HepG2 (cell line): ENCODE results near the gene EPB41L1. TPM values are rescaled to one million over a fixed set of nuclear protein-coding genes. Genes with fewer than 3 reads are reported as not detected.

Experiments used
- ATAC-seq: fragments of 200-7000 bp; cut with Tn5 transposase; 3 replicates; pipeline ENCODE4 v1.9.1; 2020; ENCODE audit warnings: mild to moderate bottlenecking, moderate library complexity
- BruUV-seq: library from RNA; stranded (reverse); fragments of 400-500 nt; replicated peaks from 2 replicates; lab custom pipeline; 2021; lab: Mats Ljungman, UMichigan
- CTCF ChIA-PET: fragments of 300-600 bp; formaldehyde crosslinking; extraction: SDS; loops from one replicate; lab custom pipeline; 2021; ENCODE audit warnings: low total read pairs, inconsistent platforms, low intra/inter-chr PET ratio; lab: Yijun Ruan, JAX
- POLR2A ChIA-PET: fragments of 350-600 bp; sonication (Branson Sonifier 250); formaldehyde crosslinking; loops from one replicate; lab custom pipeline; 2020; ENCODE audit warnings: antibody characterized with exemption, inconsistent platforms; lab: Yijun Ruan, JAX
- DNase-seq: peaks from one replicate; pipeline ENCODE4 v3.0.0-alpha.2; 2015; ENCODE audit warnings: low spot score
- FAIRE-seq: peaks from 3 replicates; lab custom pipeline; 2011; peaks lifted over from hg19 to GRCh38; lab: Jason Lieb, UNC
- H2AFZ ChIP-seq: one replicate; pipeline ENCODE4 v1.6.1; 2011; ENCODE audit warnings: low read length, inconsistent platforms
- H3K27ac ChIP-seq: fragments of 300-600 bp; 3 replicates; pipeline ENCODE4 v1.8.0; 2011; ENCODE audit warnings: mixed run types, mild to moderate bottlenecking, mixed read lengths, low read length, inconsistent platforms; ENCODE audit not compliant: insufficient read depth; ENCODE audit errors: extremely low read length
- H3K27me3 ChIP-seq, 2 experiments: fragments of 200-600 bp in 1 of 2; 2 replicates in 1 of 2; 3 replicates in 1 of 2; pipeline versions ENCODE4 v1.6.0 to v1.8.0; 2011; ENCODE audit warnings: low read length in 2 of 2, mild to moderate bottlenecking in 2 of 2, moderate library complexity in 2 of 2, inconsistent platforms in 1 of 2; ENCODE audit not compliant: insufficient read depth in 2 of 2, control insufficient read depth in 1 of 2
- H3K36me3 ChIP-seq, 2 experiments: fragments of 200-600 bp in 1 of 2; replicated peaks in 1 of 2; 2 replicates in 1 of 2; 3 replicates in 1 of 2; pipeline versions ENCODE4 v1.5.1 to v1.8.0; 2011; ENCODE audit warnings: low read length in 2 of 2, inconsistent platforms in 1 of 2; ENCODE audit not compliant: insufficient read depth in 2 of 2, control insufficient read depth in 1 of 2
- H3K4me1 ChIP-seq: 2 replicates; pipeline ENCODE4 v1.5.1; 2012; ENCODE audit warnings: low read length, inconsistent platforms; ENCODE audit not compliant: insufficient read depth
- H3K4me2 ChIP-seq: 2 replicates; pipeline ENCODE4 v1.6.0; 2011; ENCODE audit warnings: low read depth, low read length, inconsistent platforms
- H3K4me3 ChIP-seq, 3 experiments: fragments of 200-600 bp in 1 of 3; sonication (generic), shearing (Covaris generic) in 1 of 3; replicated peaks in 1 of 3; 2 replicates each; pipeline ENCODE4 v1.5.1; 2011 to 2016; ENCODE audit warnings: low read length in 3 of 3, inconsistent platforms in 2 of 3, low read depth in 2 of 3, mild to moderate bottlenecking in 2 of 3, control low read depth in 1 of 3, mixed read lengths in 1 of 3; ENCODE audit not compliant: insufficient read depth in 1 of 3
- H3K79me2 ChIP-seq: one replicate; pipeline ENCODE4 v1.6.1; 2011; ENCODE audit warnings: low read length, inconsistent platforms; ENCODE audit not compliant: insufficient read depth
- H3K9ac ChIP-seq: 2 replicates; pipeline ENCODE4 v1.6.0; 2011; ENCODE audit warnings: mild to moderate bottlenecking, low read depth, low read length, inconsistent platforms; ENCODE audit not compliant: insufficient read depth
- H3K9me3 ChIP-seq: 2 replicates; pipeline ENCODE4 v1.5.1; 2012; ENCODE audit warnings: mild to moderate bottlenecking, low read length
- H4K20me1 ChIP-seq: 2 replicates; pipeline ENCODE4 v1.6.0; 2011; ENCODE audit warnings: inconsistent platforms, mild to moderate bottlenecking, low read length, moderate library complexity; ENCODE audit not compliant: insufficient read depth
- EP300 ChIP-seq, 3 experiments: sonication (generic) in 1 of 3; formaldehyde crosslinking in 1 of 3; IDR thresholded peaks; 2 replicates each; pipeline versions ENCODE4 v1.5.1 to v1.6.1; 2011 to 2020; ENCODE audit warnings: low read depth in 2 of 3, low read length in 2 of 3, borderline replicate concordance in 1 of 3, improper control_type of control experiment in 1 of 3, mild to moderate bottlenecking in 1 of 3, missing genetic modification reagents in 1 of 3, moderate library complexity in 1 of 3
- HIC2 ChIP-seq: sonication (generic); formaldehyde crosslinking; IDR thresholded peaks from 2 replicates; pipeline ENCODE4 v1.9.0; 2022; ENCODE audit warnings: low read depth, missing genetic modification reagents
- JUND ChIP-seq: sonication (generic); formaldehyde crosslinking; IDR thresholded peaks from 2 replicates; pipeline ENCODE4 v1.8.0; 2022; ENCODE audit warnings: mild to moderate bottlenecking, missing genetic modification reagents
- KAT8 ChIP-seq: IDR thresholded peaks from 2 replicates; pipeline ENCODE4 v1.6.1; 2016; ENCODE audit warnings: missing genetic modification reagents, missing compliant biosample characterization
- KLF16 ChIP-seq, 2 experiments: sonication (generic) in 1 of 2; formaldehyde crosslinking in 1 of 2; IDR thresholded peaks; 2 replicates each; pipeline versions ENCODE4 v1.6.1 to v1.8.0; 2016 to 2023; ENCODE audit warnings: missing genetic modification reagents in 2 of 2, missing compliant biosample characterization in 1 of 2
- MZF1 ChIP-seq: sonication (generic); formaldehyde crosslinking; IDR thresholded peaks from 2 replicates; pipeline ENCODE4 v1.8.1; 2023; ENCODE audit warnings: mild to moderate bottlenecking, missing genetic modification reagents, borderline replicate concordance
- NFKBIZ ChIP-seq: IDR thresholded peaks from 2 replicates; pipeline ENCODE4 v1.6.1; 2018; ENCODE audit warnings: missing genetic modification reagents, missing compliant biosample characterization
- NR1H2 ChIP-seq: sonication (generic); formaldehyde crosslinking; IDR thresholded peaks from 2 replicates; pipeline ENCODE4 v1.8.1; 2022; ENCODE audit warnings: low read depth, missing genetic modification reagents, borderline replicate concordance
- RARA ChIP-seq: IDR thresholded peaks from 2 replicates; pipeline ENCODE4 v1.6.1; 2016; ENCODE audit warnings: missing genetic modification reagents, missing compliant biosample characterization
- ZHX2 ChIP-seq, 2 experiments: sonication (generic) in 1 of 2; formaldehyde crosslinking in 1 of 2; IDR thresholded peaks; 2 replicates each; pipeline versions ENCODE4 v1.6.1 to v1.9.0; 2014 to 2022; ENCODE audit warnings: antibody characterized with exemption in 1 of 2, borderline replicate concordance in 1 of 2, inconsistent platforms in 1 of 2, low read depth in 1 of 2, missing genetic modification reagents in 1 of 2
- ZNF251 ChIP-seq: sonication (generic); formaldehyde crosslinking; IDR thresholded peaks from 2 replicates; pipeline ENCODE4 v1.9.0; 2021; ENCODE audit warnings: mild to moderate bottlenecking, missing genetic modification reagents
- ZNF256 ChIP-seq: sonication (generic); formaldehyde crosslinking; conservative IDR thresholded peaks from 2 replicates; pipeline ENCODE4 v1.4.0; 2020; ENCODE audit warnings: missing genetic modification reagents
- ZNF3 ChIP-seq: IDR thresholded peaks from 2 replicates; pipeline ENCODE4 v1.7.0; 2017; ENCODE audit warnings: inconsistent platforms
- ZNF550 ChIP-seq: sonication (generic); formaldehyde crosslinking; IDR thresholded peaks from 2 replicates; pipeline ENCODE4 v1.4.0; 2020; ENCODE audit warnings: mild to moderate bottlenecking, missing genetic modification reagents, borderline replicate concordance
- ZNF75D ChIP-seq: sonication (generic); formaldehyde crosslinking; IDR thresholded peaks from 2 replicates; pipeline ENCODE4 v1.8.1; 2023; ENCODE audit warnings: missing genetic modification reagents, mild to moderate bottlenecking, borderline replicate concordance
- WGBS: methylation state at CpG from one replicate; pipeline ENCODE4 v1.1.6; 2017; ENCODE audit warnings: low lambda C conversion rate; 5-methylcytosine and 5-hydroxymethylcytosine counted together
- in situ Hi-C: cut with HindIII; loops from 2 replicates; pipeline ENCODE4 v1.10.0; 2017; ENCODE audit warnings: low pct_unique_long_range_greater_than_20kb; ENCODE audit not compliant: extremely low pct_ligation_motif_present
- intact Hi-C: fragments of 100-400 bp; cut with micrococcal nuclease; formaldehyde crosslinking; loops from one replicate; pipeline ENCODE4 v1.10.0; 2022; ENCODE audit not compliant: unreplicated experiment
- polyA plus RNA-seq, 8 experiments: library from polyadenylated mRNA; depleted of rRNA in 3 of 8; stranded (reverse) in 7 of 8; unstranded in 1 of 8; fragments of >200 nt; fragmentation: Illumina TruSeq in 4 of 8; extraction: Trizol in 4 of 8; gene quantifications; 2 replicates each; pipeline versions ENCODE4 v1.2.1 to v1.2.3, GENCODE V29; 2011 to 2016; ENCODE audit warnings: low read depth in 4 of 8, missing spikeins in 1 of 8, mixed read lengths in 1 of 8; ENCODE audit not compliant: insufficient read depth in 1 of 8
- total RNA-seq, 5 experiments: library from RNA; depleted of rRNA; stranded (reverse); fragments of >200 nt; fragmentation: Illumina TruSeq; extraction: Trizol; gene quantifications; 2 replicates each; pipeline ENCODE4 v1.2.3, GENCODE V29; 2016; ENCODE audit warnings: low read depth in 1 of 5

Gene EPB41L1
- total and polyA plus RNA-seq, 2 of the 13 experiments (the other 11 are each of a cell fraction or from before 2014, with no cell fraction given) = 16.7 to 39.0 TPM

- no peaks in the 10 kb centered on the region for H3K79me2 ChIP-seq
- peaks cover 46% of the 10 kb centered on the region for H3K4me1 ChIP-seq
- CTCF ChIA-PET = no interaction called here
- H3K9me3 ChIP-seq = no peaks in the 10 kb centered on the region
- H2AFZ ChIP-seq = no peak overlapping the region
- WGBS = 54% methylated on average over 8 of the region's 8 CpGs
- POLR2A ChIA-PET = interaction anchor here (0.7 to 4.5 kb wide), 8 partner anchors 9 to 228 kb away, joined by 3 to 18 read pairs (median 4); partner anchors contain the start of gene SCAND1
- peak; percentile 49 for ATAC-seq
- intact Hi-C loops (loop anchor here (2.0 kb wide), 2 partner anchors 17 to 25 kb away; no protein-coding TSS in a partner anchor), in situ Hi-C loops (no loop called here)
- H3K4me2 ChIP-seq = peak overlapping the region; percentile 69
- H4K20me1 ChIP-seq = no peaks in the 10 kb centered on the region
- peaks cover 12 to 23% of the 10 kb centered on the region in 2 experiments; a peak in 3 of 5 replicates for H3K36me3 ChIP-seq
- H3K9ac ChIP-seq = peak overlapping the region; percentile 72
- H3K4me3 ChIP-seq = peak overlapping the region in 1 of 3 experiments; percentile 41; a peak in 2 of 6 replicates
- peak overlapping the region; percentile 94 for H3K27ac ChIP-seq
- BruUV-seq = no TSS peak
- H3K27me3 ChIP-seq = no peaks in the 10 kb centered on the region
- FAIRE-seq = no peak
- peak; percentile 78 for DNase-seq
- TF ChIP-seq KAT8 (CRISPR knock-in tag) (peak; percentile 64), EP300 (IDR thresholded peaks at IDR 0.05; ENCODE audit: low read depth in 2 of 2, low read length in 2 of 2) (peak; percentile 34 to 35; a peak in 2 of 4 replicates), EP300 (CRISPR knock-in tag; IDR thresholded peaks at IDR 0.05; ENCODE audit: borderline replicate concordance) (no peak), ZNF75D (CRISPR knock-in tag) (0 out of 2 replicates have a peak, but pooled peaks have one; percentile 17), RARA (CRISPR knock-in tag) (peak; percentile 77), JUND (CRISPR knock-in tag) (0 out of 2 replicates have a peak, but pooled peaks have one; percentile 36), HIC2 (CRISPR knock-in tag) (peak; percentile 48; the same call in 1 of the 2 replicates), ZNF3 (peak; percentile 80), ZHX2 (IDR thresholded peaks at IDR 0.05; ENCODE audit: low read depth) (peak; percentile 74; the same call in 1 of the 2 replicates), ZHX2 (CRISPR knock-in tag; IDR thresholded peaks at IDR 0.05; ENCODE audit: borderline replicate concordance) (no peak), KLF16 (CRISPR knock-in tag; IDR thresholded peaks at IDR 0.05) (peak in 1 of 2 experiments; percentile 59; a peak in 2 of 4 replicates), ZNF550 (CRISPR knock-in tag) (no peak), NR1H2 (CRISPR knock-in tag) (no peak), MZF1 (CRISPR knock-in tag) (0 out of 2 replicates have a peak, but pooled peaks have one; percentile 40), ZNF251 (CRISPR knock-in tag) (peak; percentile 62; the same call in 1 of the 2 replicates), ZNF256 (CRISPR knock-in tag) (no peak), NFKBIZ (CRISPR knock-in tag) (0 out of 2 replicates have a peak, but pooled peaks have one; percentile 31)
Observed at GRCh38 chr20:36181934-36182603, 27.5 kb downstream of the EPB41L1 start.
